Measurements from ENCODE around the gene KRT76.

KRT76 gene

GRCh38 chr12:52730383-52730782, 46.8 kb downstream of the KRT76 start:
- no peak for DNase-seq (ENCODE audit: low read depth)

- no peak for DNase-seq (ENCODE audit: low read depth)
These were observed 48.0 kb downstream of the KRT76 start for GRCh38 chr12:52729147-52729546.

- no peak for DNase-seq (ENCODE audit: low read depth)
These were observed 48.8 kb downstream of the KRT76 start for GRCh38 chr12:52728374-52728773.

- no peak for DNase-seq (ENCODE audit: low read depth)
These were observed 50.1 kb downstream of the KRT76 start for GRCh38 chr12:52727037-52727436.

GRCh38 chr12:52726451-52726850, 50.7 kb downstream of the KRT76 start:
- DNase-seq (ENCODE audit: low read depth), result no peak

- DNase-seq (ENCODE audit: low read depth), result no peak
These were observed 52.8 kb downstream of the KRT76 start for GRCh38 chr12:52724384-52724783.

GRCh38 chr12:52722680-52723079, 54.5 kb downstream of the KRT76 start:
- DNase-seq (ENCODE audit: low read depth), result no peak

- DNase-seq (ENCODE audit: low read depth), result no peak
These were observed 55.2 kb downstream of the KRT76 start for GRCh38 chr12:52721838-52722470.

GRCh38 chr12:52720365-52720886, 56.7 kb downstream of the KRT76 start:
- DNase-seq (ENCODE audit: low read depth), result no peak

Measured in iris pigment epithelial cell (primary cell).